ENCODE data around the gene U2AF2.

DNA sequence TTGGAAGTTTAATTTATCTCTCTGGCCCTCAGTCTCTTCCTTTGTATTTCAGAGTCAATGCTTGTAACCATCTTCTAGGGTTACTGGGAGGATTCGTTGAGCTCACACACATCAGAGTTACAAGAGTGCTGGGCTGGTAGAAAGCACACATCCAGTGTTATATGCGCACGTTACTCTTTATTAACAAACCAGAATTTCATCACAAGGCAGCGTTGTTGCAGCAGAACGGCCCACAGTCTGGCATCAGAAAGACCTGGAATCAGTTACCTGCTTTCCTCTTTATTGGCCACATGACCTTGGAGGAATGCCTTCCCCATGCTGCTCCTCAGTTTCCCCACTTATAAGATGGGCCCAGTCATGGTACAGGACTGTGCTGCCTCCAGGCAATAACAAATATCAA is 45.5 kb upstream of the U2AF2 start:
- TF ChIP-seq, protein P1, sequence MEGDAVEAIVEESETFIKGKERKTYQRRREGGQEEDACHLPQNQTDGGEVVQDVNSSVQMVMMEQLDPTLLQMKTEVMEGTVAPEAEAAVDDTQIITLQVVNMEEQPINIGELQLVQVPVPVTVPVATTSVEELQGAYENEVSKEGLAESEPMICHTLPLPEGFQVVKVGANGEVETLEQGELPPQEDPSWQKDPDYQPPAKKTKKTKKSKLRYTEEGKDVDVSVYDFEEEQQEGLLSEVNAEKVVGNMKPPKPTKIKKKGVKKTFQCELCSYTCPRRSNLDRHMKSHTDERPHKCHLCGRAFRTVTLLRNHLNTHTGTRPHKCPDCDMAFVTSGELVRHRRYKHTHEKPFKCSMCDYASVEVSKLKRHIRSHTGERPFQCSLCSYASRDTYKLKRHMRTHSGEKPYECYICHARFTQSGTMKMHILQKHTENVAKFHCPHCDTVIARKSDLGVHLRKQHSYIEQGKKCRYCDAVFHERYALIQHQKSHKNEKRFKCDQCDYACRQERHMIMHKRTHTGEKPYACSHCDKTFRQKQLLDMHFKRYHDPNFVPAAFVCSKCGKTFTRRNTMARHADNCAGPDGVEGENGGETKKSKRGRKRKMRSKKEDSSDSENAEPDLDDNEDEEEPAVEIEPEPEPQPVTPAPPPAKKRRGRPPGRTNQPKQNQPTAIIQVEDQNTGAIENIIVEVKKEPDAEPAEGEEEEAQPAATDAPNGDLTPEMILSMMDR (IDR thresholded peaks at IDR 0.05) = no peak
- TF ChIP-seq POLR2A (IDR thresholded peaks at IDR 0.05) = no peak

All from esophagus squamous epithelium (tissue), 4 donors.